Keratinocyte (primary cell): ENCODE data around the gene TMOD1. TPM values are rescaled to one million over a fixed set of nuclear protein-coding genes. Genes with fewer than 3 reads are reported as not detected.

ENCODE experiments used
- DNase-seq: peaks from one replicate; pipeline ENCODE4 v3.0.0-alpha.2; 2011; ENCODE audit warnings: low read depth, missing footprints, low spot score
- FAIRE-seq: peaks from 2 replicates; lab custom pipeline; 2011; peaks lifted over from hg19 to GRCh38; lab: Jason Lieb, UNC
- H2AFZ ChIP-seq: 2 replicates; pipeline ENCODE4 v1.6.0; 2012; ENCODE audit warnings: low read length, control low read depth, inconsistent platforms; ENCODE audit not compliant: control insufficient read depth
- H3K27ac ChIP-seq: 2 replicates; pipeline ENCODE4 v1.5.1; 2011; ENCODE audit warnings: low read length; ENCODE audit not compliant: control insufficient read depth, insufficient read depth
- H3K27me3 ChIP-seq: 3 replicates; pipeline ENCODE4 v1.6.0; 2011; ENCODE audit warnings: low read length; ENCODE audit not compliant: control insufficient read depth, insufficient read depth; ENCODE audit errors: extremely low read depth
- H3K36me3 ChIP-seq, 2 experiments: 2 replicates in 1 of 2; 3 replicates in 1 of 2; pipeline ENCODE4 v1.5.1; 2011; ENCODE audit warnings: low read length in 2 of 2, mild to moderate bottlenecking in 1 of 2; ENCODE audit not compliant: control insufficient read depth in 2 of 2, insufficient read depth in 2 of 2; ENCODE audit errors: extremely low read depth in 1 of 2
- H3K4me1 ChIP-seq: 3 replicates; pipeline ENCODE4 v1.5.1; 2011; ENCODE audit warnings: low read length; ENCODE audit not compliant: control insufficient read depth, insufficient read depth; ENCODE audit errors: extremely low read depth
- H3K4me2 ChIP-seq: 3 replicates; pipeline ENCODE4 v1.6.0; 2011; ENCODE audit warnings: low read depth, low read length; ENCODE audit not compliant: control insufficient read depth, insufficient read depth; ENCODE audit errors: extremely low read depth
- H3K4me3 ChIP-seq, 3 experiments: fragments of 200-600 bp in 1 of 3; sonication (generic) in 1 of 3; 2 replicates in 2 of 3; 3 replicates in 1 of 3; pipeline ENCODE4 v1.5.1; 2011 to 2016; ENCODE audit warnings: low read length in 3 of 3, mild to moderate bottlenecking in 3 of 3, control low read depth in 2 of 3, inconsistent platforms in 1 of 3, low read depth in 1 of 3, mixed read lengths in 1 of 3, mixed run types in 1 of 3, moderate library complexity in 1 of 3; ENCODE audit not compliant: control insufficient read depth in 2 of 3, insufficient read depth in 2 of 3; ENCODE audit errors: extremely low read depth in 1 of 3
- H3K79me2 ChIP-seq: 2 replicates; pipeline ENCODE4 v1.6.0; 2012; ENCODE audit warnings: low read length; ENCODE audit not compliant: control insufficient read depth, insufficient read depth
- H3K9ac ChIP-seq: 3 replicates; pipeline ENCODE4 v1.6.0; 2011; ENCODE audit warnings: low read length; ENCODE audit not compliant: control insufficient read depth, insufficient read depth; ENCODE audit errors: extremely low read depth
- H3K9me1 ChIP-seq: 3 replicates; pipeline ENCODE4 v1.6.0; 2011; ENCODE audit warnings: low read length; ENCODE audit not compliant: control insufficient read depth, insufficient read depth; ENCODE audit errors: extremely low read depth
- H3K9me3 ChIP-seq: 2 replicates; pipeline ENCODE4 v1.5.1; 2012; ENCODE audit warnings: low read depth, low read length; ENCODE audit not compliant: control insufficient read depth
- H4K20me1 ChIP-seq: 3 replicates; pipeline ENCODE4 v1.6.0; 2011; ENCODE audit warnings: low read length; ENCODE audit not compliant: control insufficient read depth, insufficient read depth; ENCODE audit errors: extremely low read depth
- CTCF ChIP-seq, 3 experiments: IDR thresholded peaks in 1 of 3; conservative IDR thresholded peaks in 1 of 3; optimal IDR thresholded peaks in 1 of 3; 2 replicates in 2 of 3; 3 replicates in 1 of 3; pipeline versions ENCODE3 to v1.5.1; 2011; ENCODE audit warnings: low read length in 3 of 3, mild to moderate bottlenecking in 3 of 3, moderate library complexity in 2 of 3, control low read depth in 1 of 3, inconsistent platforms in 1 of 3; ENCODE audit not compliant: insufficient read depth in 2 of 3; ENCODE audit errors: extremely low read depth in 1 of 3
- EZH2 ChIP-seq: IDR thresholded peaks from one replicate; pipeline ENCODE4 v1.6.1; 2012; ENCODE audit warnings: inconsistent platforms, mild to moderate bottlenecking, low read length, moderate library complexity
- dilution Hi-C: fragments of 300-500 bp; cut with MboI; formaldehyde crosslinking; loops from one replicate; pipeline ENCODE4 v1.7.0; 2020; ENCODE audit warnings: low sequenced_read_pairs; ENCODE audit not compliant: extremely low pct_ligation_motif_present
- polyA plus RNA-seq, 5 experiments: library from polyadenylated mRNA; depleted of rRNA in 3 of 5; stranded (reverse) in 3 of 5; stranded (forward) in 1 of 5; unstranded in 1 of 5; fragments of >200 nt; gene quantifications; 1 replicate in 1 of 5; 2 replicates in 3 of 5; 3 replicates in 1 of 5; pipeline versions ENCODE4 v1.2.1 to v1.2.3, GENCODE V29; 2011 to 2012; ENCODE audit warnings: missing spikeins in 2 of 5, low read depth in 1 of 5, low replicate concordance in 1 of 5

The TMOD1 gene
- polyA plus RNA-seq, 1 donor (not counting 4 experiments of a cell fraction or from before 2014, with no cell fraction given): not detected

DNA sequence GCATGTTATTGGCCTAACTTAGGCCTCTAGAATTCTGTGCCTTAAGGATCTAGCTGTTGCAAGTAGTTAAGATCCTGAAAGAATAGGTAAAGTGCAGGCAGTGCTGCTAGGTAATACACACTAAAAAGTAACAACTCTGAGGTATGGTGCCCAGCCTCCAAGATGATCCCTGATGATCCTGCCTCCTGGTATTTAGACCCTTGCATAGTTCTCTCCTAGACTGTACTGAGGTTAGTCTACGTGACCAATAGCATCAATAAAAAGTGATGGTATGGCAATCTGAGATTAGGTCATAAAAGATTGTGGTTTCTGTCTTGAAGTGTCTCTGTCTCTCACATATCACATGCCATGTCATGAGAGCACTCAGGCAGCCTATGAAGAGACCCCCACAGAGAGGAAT is 122.5 kb downstream of the TMOD1 start:
- DNase-seq (no peak), FAIRE-seq (no peak)
- Histone ChIP-seq H3K9ac (no peak overlapping the region), H3K79me2 (peaks cover 8% of the 10 kb centered on the region), H2AFZ (no peak overlapping the region), H3K4me1 (no peaks in the 10 kb centered on the region), H3K36me3 (peaks cover 4% of the 10 kb centered on the region in 2 experiments), H4K20me1 (peaks cover 3% of the 10 kb centered on the region), H3K27me3 (no peaks in the 10 kb centered on the region), H3K9me1 (peaks cover under 1% of the 10 kb centered on the region), H3K4me3 (no peak overlapping the region), H3K27ac (no peak overlapping the region), H3K9me3 (no peaks in the 10 kb centered on the region), H3K4me2 (no peak overlapping the region)
- TF ChIP-seq EZH2 (no peak), CTCF (optimal IDR thresholded peaks at IDR 0.05 in 1 of 3, IDR thresholded peaks at IDR 0.05 in 1 of 3, conservative IDR thresholded peaks at IDR 0.05 in 1 of 3; ENCODE audit: extremely low read depth in 1 of 3, insufficient read depth in 2 of 3, low read length in 3 of 3) (no peak)
- dilution Hi-C loops: no loop called here

- Histone ChIP-seq H3K79me2 (peaks cover 16% of the 10 kb centered on the region), H3K27me3 (no peaks in the 10 kb centered on the region), H4K20me1 (peaks cover 3% of the 10 kb centered on the region), H3K9me3 (no peaks in the 10 kb centered on the region), H2AFZ (no peak overlapping the region), H3K4me2 (no peak overlapping the region), H3K4me3 (no peak overlapping the region), H3K9ac (no peak overlapping the region), H3K36me3 (peaks cover 4 to 5% of the 10 kb centered on the region in 2 experiments), H3K9me1 (peaks cover 2% of the 10 kb centered on the region), H3K4me1 (no peaks in the 10 kb centered on the region), H3K27ac (no peak overlapping the region)
- DNase-seq (no peak), FAIRE-seq (no peak)
- TF ChIP-seq CTCF (optimal IDR thresholded peaks at IDR 0.05 in 1 of 3, IDR thresholded peaks at IDR 0.05 in 1 of 3, conservative IDR thresholded peaks at IDR 0.05 in 1 of 3; ENCODE audit: extremely low read depth in 1 of 3, insufficient read depth in 2 of 3, low read length in 3 of 3) (no peak), EZH2 (no peak)
- dilution Hi-C loops: no loop called here
Measured at GRCh38 chr9:97625620-97626019, 124.2 kb downstream of the TMOD1 start.
